GM21825 (cell line): ENCODE measurements around the gene TMEM170B.
"Not testable (repeated sequence)": the region's sequence is repeated elsewhere in the genome, so short reads cannot be mapped to it uniquely, and the experiment has no call there.

Source experiments
- ATAC-seq: cut with Tn5 transposase; IDR thresholded peaks from one replicate; pipeline ENCODE4 v1.9.1; 2021; ENCODE audit warnings: mild to moderate bottlenecking, moderate library complexity; ENCODE audit not compliant: unreplicated experiment

The TMEM170B gene

GRCh38 chr6:11527274-11527870 lies 10.2 kb upstream of the TMEM170B start:
- ATAC-seq = no peak

DNA sequence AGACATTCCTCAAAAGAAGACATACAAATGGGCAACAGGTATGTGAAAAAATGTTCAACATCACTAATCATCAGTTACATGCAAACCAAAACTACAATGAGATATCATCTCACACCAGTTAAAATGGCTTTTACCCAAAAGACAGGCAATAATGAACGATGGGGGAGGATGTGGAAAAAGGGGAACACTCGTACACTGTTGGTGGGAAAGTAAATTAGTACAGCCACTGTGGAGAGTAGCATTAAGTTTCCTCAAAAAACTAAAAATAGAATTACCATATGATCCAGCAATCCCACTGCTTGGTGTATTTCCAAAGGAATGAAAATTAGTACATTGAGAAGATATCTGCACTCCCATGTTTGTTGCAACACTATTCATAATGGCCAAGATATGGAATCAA lies 8.6 kb upstream of the TMEM170B start:
- ATAC-seq = no peak

- ATAC-seq = no peak
Measured at GRCh38 chr6:11532097-11532496, 5.5 kb upstream of the TMEM170B start.

DNA sequence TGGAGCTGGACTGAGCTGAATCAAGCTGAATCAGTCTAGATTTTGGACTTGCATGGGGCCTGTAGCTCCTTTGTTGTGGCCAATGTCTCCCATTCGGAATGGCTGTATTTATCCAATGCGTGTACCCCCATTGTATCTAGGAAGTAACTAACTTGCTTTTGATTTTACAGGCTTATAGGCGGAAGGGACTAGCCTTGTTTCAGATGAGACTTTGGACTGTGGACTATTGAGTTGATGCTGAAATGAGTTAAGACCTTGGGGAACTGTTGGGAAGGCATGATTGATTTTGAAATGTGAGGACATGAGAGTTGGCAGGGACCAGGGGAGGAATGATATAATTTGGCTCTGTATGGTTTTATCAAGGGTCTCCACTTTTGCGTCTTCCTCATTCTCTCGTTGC lies 3.0 kb upstream of the TMEM170B start:
- no peak for ATAC-seq

DNA sequence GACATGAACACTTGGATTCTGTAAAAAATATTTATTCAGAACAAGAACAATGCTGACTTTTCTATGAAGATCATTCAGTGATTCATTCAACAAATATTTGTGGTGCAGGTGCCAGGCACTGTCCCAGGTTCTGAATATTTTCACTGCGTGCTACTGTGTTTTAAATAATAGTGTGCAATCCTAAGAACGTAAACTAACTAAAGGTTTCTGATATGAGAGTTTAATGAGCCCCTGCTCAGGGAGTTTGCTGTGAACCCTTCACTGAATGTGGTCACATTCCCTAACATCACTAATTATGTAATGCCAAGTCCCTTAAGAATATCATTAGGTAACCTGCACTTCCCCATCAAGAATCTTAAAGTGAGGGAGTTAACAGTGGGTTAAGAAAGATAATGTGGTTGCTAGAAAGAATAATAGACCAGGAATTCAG lies 1.7 kb upstream of the TMEM170B start:
- ATAC-seq = no peak

GRCh38 chr6:11536795-11537194 lies 754 bp upstream of the TMEM170B start:
- ATAC-seq = no peak

DNA sequence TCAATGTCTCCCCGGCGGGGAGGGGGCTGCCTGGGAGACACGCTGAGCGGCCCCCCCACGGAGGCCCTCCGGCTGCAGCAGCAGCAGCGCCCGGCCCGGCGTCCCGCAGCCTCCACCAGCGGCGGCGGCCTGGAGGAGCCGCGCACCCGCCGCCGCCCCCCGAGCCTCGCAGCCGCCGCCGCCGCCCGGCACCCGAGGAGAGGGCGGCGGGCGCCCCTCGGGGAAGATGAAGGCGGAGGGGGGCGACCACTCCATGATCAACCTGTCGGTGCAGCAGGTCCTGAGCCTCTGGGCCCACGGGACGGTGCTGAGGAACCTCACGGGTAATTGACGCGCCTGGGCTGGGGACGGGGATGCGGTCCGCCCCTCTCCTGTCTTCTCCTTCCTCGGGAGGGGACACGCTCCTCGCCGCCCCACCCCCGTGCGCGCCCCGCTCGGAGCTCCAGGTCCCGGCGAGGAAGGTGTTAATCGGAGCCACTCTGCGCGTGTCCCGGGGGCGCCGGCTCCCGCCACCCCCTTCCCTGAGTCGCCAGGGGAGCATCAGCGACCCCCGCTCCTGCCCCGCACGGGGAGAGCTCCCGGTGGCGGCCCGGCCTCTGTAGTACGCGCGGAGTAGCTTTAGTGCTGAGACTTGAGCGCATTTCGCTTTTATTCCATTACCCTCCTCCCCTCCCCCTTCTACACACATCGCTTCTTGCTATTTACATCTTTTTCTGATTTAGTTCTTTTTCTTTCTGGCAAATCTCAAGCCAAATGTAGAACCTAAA lies 686 bp downstream of the TMEM170B start:
- ATAC-seq = peak; percentile 15

DNA sequence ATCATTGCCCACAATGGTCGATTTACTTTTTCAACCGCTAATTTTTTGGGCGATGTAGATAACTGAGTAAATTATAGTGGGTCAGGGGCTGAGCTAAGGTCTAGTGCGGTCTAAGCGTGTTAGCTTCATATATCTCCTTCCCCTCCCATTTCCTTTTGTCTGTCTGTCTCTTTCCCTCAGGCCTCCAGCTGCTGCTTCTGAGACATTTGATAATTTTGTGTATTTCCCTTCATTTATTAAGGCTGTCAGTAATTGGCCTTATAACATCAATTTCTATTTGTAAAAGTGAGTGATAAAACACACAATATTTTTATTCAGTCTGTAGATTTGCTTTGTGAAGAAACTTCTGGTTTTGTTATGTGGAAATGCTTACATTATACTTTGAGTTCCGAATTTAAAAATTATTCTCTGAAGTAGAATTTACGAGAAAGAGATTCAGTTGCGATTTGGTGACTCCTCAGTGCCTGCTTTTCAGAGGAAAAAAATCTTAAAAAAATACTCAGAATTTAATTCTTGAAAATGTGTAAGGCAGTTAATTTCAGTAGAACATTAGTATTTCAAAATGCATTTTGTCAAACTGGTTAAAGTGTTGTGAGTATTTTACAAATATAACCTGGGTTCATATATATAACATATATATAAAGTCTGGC lies 1.4 kb downstream of the TMEM170B start:
- no peak for ATAC-seq

DNA sequence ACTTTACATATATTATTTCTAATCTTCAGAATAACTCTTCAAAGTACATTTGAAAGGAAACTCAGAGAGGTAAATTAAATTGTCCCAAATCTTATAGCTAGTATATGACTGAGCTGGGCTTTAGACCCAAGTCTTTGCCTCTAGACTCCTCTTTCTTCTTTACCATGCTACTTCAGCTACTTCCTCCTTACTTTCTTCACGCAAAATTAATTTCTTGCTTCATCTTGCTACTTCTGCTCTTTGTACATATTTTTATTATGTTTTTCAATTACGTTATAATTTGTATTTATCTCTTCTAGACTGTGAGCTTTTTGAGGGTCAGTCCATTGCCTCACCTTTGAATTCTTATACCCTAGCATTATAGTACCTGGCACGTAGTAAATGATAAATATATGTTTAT lies 5.3 kb downstream of the TMEM170B start:
- no peak for ATAC-seq

- no peak for ATAC-seq
Measured at GRCh38 chr6:11543919-11544518, 6.5 kb downstream of the TMEM170B start.

GRCh38 chr6:11547846-11548245 lies 10.3 kb downstream of the TMEM170B start:
- not testable (repeated sequence) for ATAC-seq

- ATAC-seq = not testable (repeated sequence)
Measured at GRCh38 chr6:11548578-11548977, 11.0 kb downstream of the TMEM170B start.

- ATAC-seq = no peak
Measured at GRCh38 chr6:11551053-11551452, 13.5 kb downstream of the TMEM170B start.

DNA sequence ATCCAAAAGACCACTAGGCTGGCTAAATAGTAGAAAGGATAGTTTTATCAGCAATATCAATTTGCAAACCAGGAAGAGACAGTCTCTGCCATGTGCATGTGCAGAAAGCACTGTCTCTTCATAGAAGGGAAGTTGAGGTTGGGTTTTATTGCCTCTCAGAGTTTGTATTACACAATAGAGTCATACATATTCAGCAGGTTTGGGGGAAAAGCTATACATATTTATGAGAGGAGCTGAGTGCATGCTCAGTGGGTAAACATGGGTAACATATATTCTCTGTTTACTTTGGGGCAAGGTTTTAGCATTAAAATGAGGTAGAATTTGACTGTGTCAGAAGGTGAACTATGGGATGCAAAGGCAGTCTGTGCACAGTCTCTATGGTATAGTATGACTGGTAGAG lies 14.9 kb downstream of the TMEM170B start:
- ATAC-seq = no peak

DNA sequence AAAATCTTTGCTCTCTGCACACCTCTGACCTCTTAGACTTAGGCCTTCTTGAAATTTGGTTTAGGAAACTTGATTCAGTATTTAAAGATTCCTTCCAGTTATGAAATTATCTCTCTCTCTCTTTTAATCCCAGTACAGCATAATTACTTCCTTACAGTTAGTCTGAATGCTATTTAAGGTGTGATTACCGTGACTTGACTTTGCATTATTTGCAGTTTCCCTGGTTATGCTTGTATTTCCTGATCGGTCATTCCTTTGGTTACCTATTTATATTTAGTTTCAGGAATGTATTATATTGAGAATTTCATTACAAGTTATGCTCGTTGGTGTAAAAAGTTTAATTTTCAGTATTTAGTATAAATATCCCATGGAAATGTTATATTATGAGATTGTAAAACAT lies 16.3 kb downstream of the TMEM170B start:
- no peak for ATAC-seq

GRCh38 chr6:11556309-11556708 lies 18.8 kb downstream of the TMEM170B start:
- no peak for ATAC-seq

GRCh38 chr6:11563793-11564192 lies 26.2 kb downstream of the TMEM170B start:
- ATAC-seq = no peak

DNA sequence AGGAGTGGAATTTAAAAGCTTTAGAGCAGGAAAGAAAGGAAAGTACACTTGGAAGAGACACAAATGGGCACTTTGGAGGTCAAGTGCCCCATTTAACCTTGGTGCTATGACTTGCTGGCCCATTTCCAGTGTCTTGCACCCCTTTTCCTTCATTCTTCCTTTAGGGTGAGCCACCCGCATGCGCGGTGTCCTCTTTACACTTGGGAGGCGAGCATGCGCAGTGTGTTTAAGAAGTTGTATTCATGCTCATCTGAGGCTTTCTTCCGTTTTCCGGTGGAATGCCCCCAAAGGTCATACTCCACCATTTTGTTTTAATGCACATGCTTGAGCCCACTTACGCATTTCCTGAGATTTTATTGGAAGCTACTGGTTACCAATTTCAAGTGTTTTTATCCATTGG lies 29.1 kb downstream of the TMEM170B start:
- no peak for ATAC-seq

DNA sequence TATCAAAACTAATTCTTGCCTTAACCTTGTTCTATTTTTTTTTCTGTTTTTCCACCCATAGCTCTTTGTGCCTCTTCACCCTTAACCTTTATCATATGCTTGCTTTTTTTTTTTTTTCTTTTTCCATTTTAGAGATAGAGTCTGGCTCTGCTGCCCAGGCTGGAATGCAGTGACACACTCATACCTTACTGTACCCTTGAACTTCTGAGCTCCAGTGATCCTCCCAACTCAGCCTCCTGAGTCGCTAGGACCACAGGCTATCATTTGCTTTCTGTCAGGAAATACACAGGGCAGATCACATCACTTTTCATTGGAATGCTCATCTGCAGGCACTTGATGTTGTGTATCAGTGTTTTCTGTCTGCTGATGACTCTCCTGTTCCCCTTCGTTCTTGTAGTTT lies 33.5 kb downstream of the TMEM170B start:
- no peak for ATAC-seq

DNA sequence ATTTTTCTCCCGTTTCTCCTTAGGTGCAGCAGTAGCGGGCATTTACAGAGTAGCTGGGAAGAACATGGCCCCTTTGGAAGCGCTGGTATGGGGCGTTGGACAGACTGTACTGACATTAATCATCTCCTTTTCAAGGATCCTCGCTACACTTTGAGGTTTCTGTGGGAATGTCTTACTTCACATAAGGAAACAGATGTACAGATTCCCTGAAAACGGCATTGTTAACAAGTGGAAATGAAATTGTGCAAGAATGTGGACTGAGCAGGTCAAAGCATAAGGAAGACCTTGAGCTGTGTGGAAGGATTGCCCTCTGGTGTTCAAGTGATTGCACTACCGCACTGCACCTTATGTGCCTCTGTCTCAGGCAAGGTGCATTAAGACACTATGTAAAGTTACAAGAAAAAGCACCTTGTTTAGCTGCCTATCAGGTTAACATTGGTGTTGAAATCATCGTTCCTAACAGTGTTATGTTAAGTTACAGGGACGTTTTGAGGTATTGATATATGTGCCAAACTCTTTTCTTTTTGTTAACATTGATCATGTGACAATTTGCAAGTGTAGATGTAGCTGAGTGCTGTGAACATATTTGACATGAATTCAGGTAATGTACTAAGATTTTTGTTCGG lies 38.0 kb downstream of the TMEM170B start:
- ATAC-seq = peak; percentile 94

GRCh38 chr6:11580686-11581405 lies 43.3 kb downstream of the TMEM170B start:
- ATAC-seq = no peak
